HG02870 (cell line): Measurements from ENCODE around the gene RNF169.
A peak's percentile ranks its signal among the peaks of the same experiment; 100 is the strongest.
"Not testable (repeated sequence)": the region's sequence is repeated elsewhere in the genome, so short reads cannot be mapped to it uniquely, and the experiment has no call there.

Source experiments
- ATAC-seq: cut with Tn5 transposase; IDR thresholded peaks from one replicate; pipeline ENCODE4 v1.9.1; 2021; ENCODE audit warnings: mild to moderate bottlenecking, moderate library complexity; ENCODE audit not compliant: unreplicated experiment

Gene RNF169

GRCh38 chr11:74729397-74729796, 19.3 kb upstream of the RNF169 start:
- ATAC-seq: no peak

DNA sequence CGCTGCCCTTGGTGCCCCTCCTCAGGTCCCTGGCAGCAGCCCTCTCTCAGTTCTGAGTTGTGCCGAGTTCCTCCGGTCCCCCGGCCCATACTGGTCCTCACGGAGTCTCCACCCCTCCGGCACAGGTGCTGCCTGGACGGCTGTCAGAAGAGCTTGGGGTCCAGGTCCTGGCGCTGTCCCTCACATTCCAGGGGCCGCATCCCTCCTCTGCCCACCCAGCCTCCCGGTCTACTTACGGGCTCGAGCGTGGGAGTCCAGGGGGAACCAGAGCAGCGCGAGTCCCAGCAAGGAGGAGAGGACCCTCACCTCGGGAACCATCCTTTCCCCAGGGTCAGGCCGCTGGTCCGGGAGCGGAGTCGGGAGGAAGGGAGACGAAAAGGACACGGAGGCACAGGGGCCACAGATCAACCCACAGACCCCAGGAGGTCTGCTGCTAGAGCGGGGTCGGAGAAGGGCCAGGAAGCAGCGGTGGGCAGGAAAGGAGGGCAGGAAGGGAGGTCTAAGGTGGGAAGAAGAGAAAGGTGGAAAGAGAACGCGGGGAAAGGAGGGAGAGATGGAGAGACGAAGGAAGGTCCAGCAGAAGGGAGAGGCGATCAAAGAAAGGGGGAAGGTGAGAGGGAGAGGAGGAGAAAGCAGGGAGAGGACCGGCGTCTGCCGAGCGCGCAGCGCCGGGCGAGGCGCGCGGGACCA, 17.9 kb upstream of the RNF169 start:
- no peak for ATAC-seq

DNA sequence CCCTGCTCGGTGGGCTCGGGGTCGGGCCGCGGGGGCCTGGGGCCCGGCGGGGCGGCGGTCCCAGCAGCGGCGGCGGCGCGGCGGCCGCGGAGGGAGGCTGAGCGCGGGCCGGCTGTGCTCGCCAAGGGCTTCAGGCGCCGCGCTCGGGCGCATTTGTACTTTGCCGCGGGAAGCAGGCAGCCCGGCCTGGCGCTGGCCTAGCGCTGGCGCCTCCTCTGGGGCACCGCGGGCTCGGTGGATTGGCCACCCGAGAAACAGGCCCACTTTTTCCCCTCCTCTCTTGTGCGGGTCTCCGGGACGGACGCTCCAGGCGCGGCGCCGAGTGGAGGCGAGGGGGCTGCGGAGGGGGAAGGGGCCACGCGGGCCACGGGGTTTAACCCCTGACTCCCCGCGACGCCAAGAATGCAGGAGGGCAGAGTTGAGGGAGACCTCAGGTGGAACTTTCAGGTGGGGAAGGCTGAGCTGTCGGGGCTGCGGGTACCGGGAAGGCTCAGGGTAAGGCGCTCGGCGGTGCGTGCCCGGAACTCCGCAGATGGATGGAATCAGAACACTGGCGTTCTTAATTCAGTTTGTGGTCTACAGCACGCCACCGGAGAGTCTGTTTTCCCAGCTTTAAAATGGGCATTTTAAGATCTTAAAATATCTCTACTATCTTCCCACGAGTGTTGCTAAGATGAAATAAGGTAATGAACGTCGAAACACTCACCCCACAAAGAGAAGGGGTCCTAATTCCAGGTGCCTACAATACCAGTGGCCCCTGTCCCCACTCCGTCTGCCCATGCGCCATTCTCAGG, 17.2 kb upstream of the RNF169 start, which contains the start of gene CHRDL2:
CHRDL2 (minus strand) TSS at position 126 of the 794 bp plus-strand sequence. CDS start 538 bp downstream, outside the sequence.
- ATAC-seq: no peak

GRCh38 chr11:74734559-74734925, 14.1 kb upstream of the RNF169 start:
- ATAC-seq: no peak

DNA sequence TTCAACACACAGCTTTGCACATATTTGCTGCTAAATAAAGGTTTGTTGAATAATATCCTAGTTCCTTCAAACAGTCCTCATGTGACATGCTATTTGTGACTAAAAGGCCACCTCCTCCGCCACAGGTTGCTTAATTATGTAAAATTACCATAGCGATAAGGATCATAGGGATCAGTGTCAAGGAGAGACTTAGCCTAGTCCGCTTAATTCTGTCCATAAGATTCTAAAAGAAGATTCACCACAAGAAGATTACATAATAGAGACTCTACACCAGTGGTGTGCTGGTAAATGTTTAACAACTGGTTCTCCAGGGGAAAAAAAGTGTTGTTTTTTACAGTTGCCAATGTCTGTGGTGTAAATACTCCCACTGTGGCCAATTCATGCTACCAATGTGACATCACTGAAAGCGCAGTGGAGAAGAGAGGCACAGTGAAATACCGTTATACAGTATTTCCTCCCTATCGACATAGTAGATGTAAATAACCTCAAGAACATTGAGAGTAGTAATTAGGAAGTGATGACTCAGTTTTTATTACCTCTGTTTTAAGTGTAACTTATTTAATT, 13.2 kb upstream of the RNF169 start:
- no peak for ATAC-seq

DNA sequence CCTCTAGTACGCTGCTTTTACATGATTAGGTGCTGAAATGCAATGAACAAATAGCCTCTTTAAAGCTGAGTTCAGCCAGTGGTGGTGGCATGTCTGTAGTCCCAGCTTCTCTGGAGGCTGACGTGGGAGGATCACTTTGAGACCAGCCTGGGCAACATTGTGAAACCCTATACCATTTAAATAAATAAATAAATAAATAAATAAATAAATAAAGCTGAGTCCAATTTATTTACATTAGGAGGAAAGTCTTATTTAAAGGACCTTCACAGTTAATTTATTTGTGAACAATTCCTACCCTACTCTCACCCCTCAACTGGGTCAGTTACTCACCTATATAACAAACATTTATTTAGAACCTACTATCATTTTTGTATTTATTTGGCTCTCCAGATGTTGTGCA, 12.6 kb upstream of the RNF169 start:
- ATAC-seq: no peak

- ATAC-seq: no peak
Observed at GRCh38 chr11:74739546-74740270, 8.9 kb upstream of the RNF169 start.

DNA sequence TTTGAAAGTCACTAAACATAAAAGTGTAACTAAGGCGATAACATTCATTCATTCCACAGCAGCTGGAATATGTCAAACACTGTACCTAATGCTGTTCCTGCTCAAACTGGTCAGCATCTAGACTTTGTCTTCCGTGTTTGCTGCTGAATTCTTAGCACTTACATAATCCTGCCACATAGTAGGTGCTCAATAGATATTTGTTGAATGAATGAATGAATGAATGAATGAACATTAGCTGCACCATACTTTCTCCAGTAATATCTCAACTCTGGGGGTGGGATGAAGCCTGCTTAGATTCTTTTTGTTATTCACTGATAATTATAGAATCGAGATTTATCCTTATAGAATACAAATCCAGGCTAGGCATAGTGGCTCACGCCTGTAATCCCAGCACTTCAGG, 6.6 kb upstream of the RNF169 start:
- ATAC-seq: no peak

- ATAC-seq: no peak
Observed at GRCh38 chr11:74743640-74744039, 5.0 kb upstream of the RNF169 start.

- ATAC-seq: no peak
Observed at GRCh38 chr11:74744277-74744676, 4.4 kb upstream of the RNF169 start.

- no peak for ATAC-seq
Observed at GRCh38 chr11:74746868-74747267, 1.8 kb upstream of the RNF169 start.

DNA sequence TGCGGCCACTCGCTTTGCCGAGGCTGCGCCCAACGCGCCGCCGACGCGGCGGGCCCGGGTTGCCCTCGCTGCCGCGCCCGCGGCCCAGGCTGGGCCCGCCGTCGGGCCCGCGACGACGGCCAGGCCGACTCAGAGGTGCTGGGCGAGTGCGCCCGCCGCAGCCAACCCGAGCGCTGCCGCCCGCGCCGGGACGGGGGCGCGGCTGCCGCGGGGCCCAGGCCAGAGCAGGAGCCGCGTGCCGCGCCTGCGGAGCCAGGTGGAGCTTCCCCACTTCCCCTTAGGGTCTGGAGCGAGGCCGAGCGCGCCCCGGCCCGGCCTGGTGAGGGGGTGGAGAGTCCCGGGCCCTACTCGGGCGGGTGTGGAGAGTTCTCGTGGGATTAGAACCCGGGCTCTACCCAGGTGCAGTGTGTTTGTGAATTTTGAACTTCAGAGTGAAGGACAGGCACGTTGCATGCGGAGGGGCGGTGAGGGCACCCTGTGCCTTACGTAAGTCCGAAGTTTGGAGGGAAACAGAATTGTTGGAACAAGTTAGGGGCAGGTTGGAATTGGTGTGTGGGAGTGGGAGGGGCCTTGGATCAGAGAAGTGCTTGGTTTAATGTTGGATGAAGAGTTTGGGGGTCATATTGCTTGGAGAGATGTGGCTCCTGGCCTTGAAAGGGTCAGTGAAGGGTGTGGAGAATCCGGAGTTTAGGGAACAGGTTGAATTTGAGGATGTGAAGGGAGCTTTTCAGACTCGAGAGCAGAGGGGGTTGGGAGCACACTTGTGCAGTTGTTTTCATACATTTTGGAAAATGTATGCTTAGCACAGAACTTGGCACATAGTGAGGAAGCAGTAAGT, 697 bp downstream of the RNF169 start:
- ATAC-seq: peak; percentile 45

DNA sequence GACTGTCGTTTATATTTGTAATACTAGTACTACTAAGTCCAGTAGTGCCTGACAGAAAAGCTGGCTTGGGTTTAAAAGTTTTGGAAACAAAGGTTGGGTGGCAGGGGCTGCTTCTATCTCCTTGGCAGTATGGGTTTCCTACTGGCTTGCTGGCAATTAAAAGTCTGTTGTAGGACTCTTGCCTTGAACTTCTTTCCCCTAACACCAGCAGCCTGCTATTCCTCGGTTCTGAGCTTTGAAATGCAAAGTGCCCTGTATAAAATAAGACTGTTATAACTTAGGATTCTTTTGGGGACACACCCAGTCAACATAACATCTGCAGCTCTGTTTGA, 1.3 kb downstream of the RNF169 start:
- ATAC-seq: no peak

- not testable (repeated sequence) for ATAC-seq
Observed at GRCh38 chr11:74750598-74750997, 1.9 kb downstream of the RNF169 start.

- ATAC-seq: no peak
Observed at GRCh38 chr11:74751303-74751702, 2.7 kb downstream of the RNF169 start.

- ATAC-seq: peak; percentile 69
Observed at GRCh38 chr11:74754507-74755252, 6.0 kb downstream of the RNF169 start.

DNA sequence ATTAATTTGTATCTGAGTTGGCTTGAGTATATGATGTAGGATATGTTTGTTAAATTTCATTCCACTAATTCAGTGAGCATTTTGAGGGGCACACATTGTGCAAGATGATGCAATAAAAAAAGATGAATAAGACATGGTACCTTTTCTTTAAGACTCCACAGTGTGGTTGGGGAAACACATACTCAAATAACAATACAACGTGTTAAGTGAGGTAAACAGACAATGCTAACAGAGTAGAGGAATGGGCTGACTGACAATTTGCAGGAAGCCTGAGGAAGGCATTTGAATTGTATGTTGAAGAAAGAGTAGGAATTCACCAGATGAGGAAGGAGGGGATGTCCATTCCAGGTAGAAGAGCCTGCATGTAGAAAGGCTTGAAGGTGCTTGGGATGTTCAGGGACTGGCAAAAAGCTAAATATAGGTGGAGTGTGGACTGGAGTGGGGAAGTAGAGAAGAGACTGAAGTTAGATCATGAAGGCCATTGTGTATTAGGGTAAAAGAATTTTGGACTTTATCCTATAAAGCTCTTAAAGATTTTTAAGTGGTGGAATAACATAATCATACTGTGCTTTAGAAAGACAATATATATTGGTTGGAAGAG, 6.8 kb downstream of the RNF169 start:
- no peak for ATAC-seq

GRCh38 chr11:74756571-74756970, 7.9 kb downstream of the RNF169 start:
- ATAC-seq: no peak

DNA sequence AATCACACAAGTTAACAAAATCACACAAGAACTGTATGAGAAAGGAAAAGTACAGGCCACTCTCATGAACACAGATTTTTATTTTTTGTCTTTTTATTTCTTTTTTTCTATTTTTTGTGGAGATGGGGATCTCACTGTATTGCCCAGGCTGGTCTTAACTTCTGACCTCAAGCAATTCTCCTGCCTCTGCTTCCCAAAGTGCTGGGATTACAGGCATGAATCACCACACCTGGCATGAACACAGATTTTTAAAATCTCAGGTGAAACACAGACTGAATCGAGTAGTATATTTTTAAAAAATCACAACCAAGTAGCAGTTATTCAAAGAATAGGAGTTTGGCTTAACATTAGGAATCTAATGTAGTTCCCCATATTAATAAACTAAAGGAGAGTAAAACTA, 18.3 kb downstream of the RNF169 start:
- no peak for ATAC-seq
